Lung microvascular endothelial cell (primary cell): ENCODE results near the gene HIPK2. TPM values are rescaled to one million over a fixed set of nuclear protein-coding genes. Genes with fewer than 3 reads are reported as not detected.

ENCODE experiments used
- DNase-seq, 2 donors: peaks; one replicate each; pipeline versions ENCODE4 v3.0.0 to v3.0.0-alpha.2; 2010; ENCODE audit warnings: low read depth in 2 of 2
- total RNA-seq: library from RNA; depleted of rRNA; stranded (reverse); fragments of >200 nt; gene quantifications from 2 replicates; pipeline ENCODE4 v1.2.1, GENCODE V29; 2014

Gene HIPK2
- total RNA-seq, 1 donor from 2014 or later: 10.9 TPM

- DNase-seq: no peak
Observed at GRCh38 chr7:139595806-139596205, 182.0 kb downstream of the HIPK2 start.

- DNase-seq: no peak
Observed at GRCh38 chr7:139594911-139595476, 182.8 kb downstream of the HIPK2 start.

- no peak for DNase-seq
Observed at GRCh38 chr7:139594090-139594489, 183.7 kb downstream of the HIPK2 start.

GRCh38 chr7:139592801-139593461 lies 184.9 kb downstream of the HIPK2 start:
- DNase-seq: no peak

GRCh38 chr7:139591550-139592195 lies 186.1 kb downstream of the HIPK2 start:
- no peak for DNase-seq

- DNase-seq: no peak
Observed at GRCh38 chr7:139589474-139589873, 188.3 kb downstream of the HIPK2 start.

- DNase-seq: no peak
Observed at GRCh38 chr7:139588632-139589031, 189.2 kb downstream of the HIPK2 start.

- no peak for DNase-seq
Observed at GRCh38 chr7:139587535-139587934, 190.3 kb downstream of the HIPK2 start.

GRCh38 chr7:139586286-139586685 lies 191.5 kb downstream of the HIPK2 start:
- no peak for DNase-seq

- DNase-seq: no peak
Observed at GRCh38 chr7:139585042-139585441, 192.8 kb downstream of the HIPK2 start.

GRCh38 chr7:139583826-139584553 lies 193.8 kb downstream of the HIPK2 start:
- DNase-seq: no peak

GRCh38 chr7:139582671-139583155 lies 195.1 kb downstream of the HIPK2 start:
- no peak for DNase-seq

GRCh38 chr7:139582130-139582650 lies 195.6 kb downstream of the HIPK2 start:
- no peak for DNase-seq

- no peak for DNase-seq
Observed at GRCh38 chr7:139580435-139580834, 197.4 kb downstream of the HIPK2 start.

- DNase-seq: no peak
Observed at GRCh38 chr7:139576179-139576973, 201.4 kb downstream of the HIPK2 start.

- DNase-seq: no peak
Observed at GRCh38 chr7:139575338-139575680, 202.5 kb downstream of the HIPK2 start.

- no peak for DNase-seq
Observed at GRCh38 chr7:139574618-139575337, 203.0 kb downstream of the HIPK2 start.

GRCh38 chr7:139573871-139574270 lies 203.9 kb downstream of the HIPK2 start:
- no peak for DNase-seq

GRCh38 chr7:139572704-139573385 lies 205.0 kb downstream of the HIPK2 start:
- DNase-seq: no peak

GRCh38 chr7:139572071-139572470 lies 205.7 kb downstream of the HIPK2 start:
- no peak for DNase-seq
